IMR-90 (cell line): Measurements from ENCODE around the gene GRPR. TPM values are rescaled to one million over a fixed set of nuclear protein-coding genes. Genes with fewer than 3 reads are reported as not detected.

ENCODE experiments used
- ATAC-seq: fragments of 200-7000 bp; cut with Tn5 transposase; 2 replicates; pipeline ENCODE4 v1.9.1; 2020; ENCODE audit warnings: low read depth, mild to moderate bottlenecking, moderate library complexity
- BruUV-seq: library from RNA; stranded (reverse); fragments of 400-500 nt; replicated peaks from 2 replicates; lab custom pipeline; 2021; lab: Mats Ljungman, UMichigan
- CTCF ChIA-PET: fragments of 300-600 bp; formaldehyde crosslinking; extraction: SDS; loops from one replicate; lab custom pipeline; 2021; ENCODE audit warnings: antibody characterized with exemption; lab: Yijun Ruan, JAX
- POLR2A ChIA-PET: fragments of 300-600 bp; sonication (Branson Sonifier 250); formaldehyde crosslinking; loops from one replicate; lab custom pipeline; 2022; ENCODE audit warnings: antibody characterized with exemption; ENCODE audit not compliant: unreplicated experiment; lab: Charles Lee
- DNase-seq: peaks from one replicate; pipeline ENCODE4 v3.0.0; 2013
- H2AFZ ChIP-seq: replicated peaks from 2 replicates; pipeline ENCODE3; 2013; ENCODE audit warnings: low read length, mild to moderate bottlenecking; ENCODE audit not compliant: poor library complexity
- H2AK5ac ChIP-seq: 2 replicates; pipeline ENCODE4 v1.6.1; 2013; ENCODE audit warnings: low read depth, low read length, inconsistent platforms
- H2AK9ac ChIP-seq: replicated peaks from 2 replicates; pipeline ENCODE3; 2013; ENCODE audit warnings: mild to moderate bottlenecking, low read depth, low read length, moderate library complexity; ENCODE audit not compliant: poor library complexity
- H2BK120ac ChIP-seq: 2 replicates; pipeline ENCODE4 v1.6.1; 2013; ENCODE audit warnings: low read depth, low read length, inconsistent platforms
- H2BK15ac ChIP-seq: 3 replicates; pipeline ENCODE4 v1.6.1; 2013; ENCODE audit warnings: low read depth, low read length, inconsistent platforms
- H2BK20ac ChIP-seq: 2 replicates; pipeline ENCODE4 v1.6.1; 2013; ENCODE audit warnings: low read depth, mild to moderate bottlenecking, inconsistent platforms, low read length, moderate library complexity
- H2BK5ac ChIP-seq: 2 replicates; pipeline ENCODE4 v1.6.1; 2013; ENCODE audit warnings: mild to moderate bottlenecking, low read depth, low read length, inconsistent platforms; ENCODE audit not compliant: poor library complexity, severe bottlenecking
- H3K14ac ChIP-seq: replicated peaks from 2 replicates; pipeline ENCODE4 v1.6.1; 2013; ENCODE audit warnings: low read depth, low read length, inconsistent platforms
- H3K18ac ChIP-seq: 2 replicates; pipeline ENCODE4 v1.6.1; 2013; ENCODE audit warnings: low read depth, low read length, control low read depth
- H3K23ac ChIP-seq: 2 replicates; pipeline ENCODE4 v1.6.1; 2013; ENCODE audit warnings: low read depth, low read length, inconsistent platforms
- H3K27ac ChIP-seq: 2 replicates; pipeline ENCODE4 v1.5.1; 2013; ENCODE audit warnings: mild to moderate bottlenecking, control low read depth, low read length; ENCODE audit not compliant: insufficient read depth
- H3K27me3 ChIP-seq: 2 replicates; pipeline ENCODE4 v1.6.1; 2013; ENCODE audit warnings: low read length; ENCODE audit not compliant: control insufficient read depth, insufficient read depth
- H3K36me3 ChIP-seq: 2 replicates; pipeline ENCODE4 v1.6.1; 2013; ENCODE audit warnings: low read length, mixed read lengths; ENCODE audit not compliant: control insufficient read depth, insufficient read depth
- H3K4ac ChIP-seq: 2 replicates; pipeline ENCODE4 v1.6.1; 2013; ENCODE audit warnings: low read depth, low read length, inconsistent platforms
- H3K4me1 ChIP-seq: 2 replicates; pipeline ENCODE4 v1.6.1; 2013; ENCODE audit warnings: low read length, mixed read lengths; ENCODE audit not compliant: control insufficient read depth, insufficient read depth
- H3K4me2 ChIP-seq: 2 replicates; pipeline ENCODE4 v1.6.1; 2013; ENCODE audit warnings: low read depth, mild to moderate bottlenecking, control low read depth, low read length, moderate library complexity
- H3K4me3 ChIP-seq: 2 replicates; pipeline ENCODE4 v1.5.1; 2013; ENCODE audit warnings: low read depth, mild to moderate bottlenecking, control low read depth, low read length, moderate library complexity; ENCODE audit not compliant: insufficient read depth
- H3K56ac ChIP-seq: 2 replicates; pipeline ENCODE4 v1.6.1; 2013; ENCODE audit warnings: low read length, inconsistent platforms; ENCODE audit not compliant: insufficient read depth; ENCODE audit errors: extremely low read depth
- H3K79me1 ChIP-seq, 2 experiments: 2 replicates each; pipeline ENCODE4 v1.6.1; 2013; ENCODE audit warnings: low read length in 2 of 2, inconsistent platforms in 1 of 2, low read depth in 1 of 2
- H3K9ac ChIP-seq: 2 replicates; pipeline ENCODE4 v1.6.1; 2013; ENCODE audit warnings: low read depth, low read length, control low read depth
- H3K9me1 ChIP-seq: 2 replicates; pipeline ENCODE4 v1.6.1; 2013; ENCODE audit warnings: low read length, inconsistent platforms; ENCODE audit not compliant: insufficient read depth
- H3K9me3 ChIP-seq: 2 replicates; pipeline ENCODE4 v1.6.1; 2013; ENCODE audit warnings: low read length; ENCODE audit not compliant: control insufficient read depth, insufficient read depth
- H4K20me1 ChIP-seq: 2 replicates; pipeline ENCODE4 v1.6.1; 2013; ENCODE audit warnings: low read length, inconsistent platforms; ENCODE audit not compliant: insufficient read depth
- H4K5ac ChIP-seq: 2 replicates; pipeline ENCODE4 v1.6.1; 2013; ENCODE audit warnings: mild to moderate bottlenecking, low read depth, low read length, control low read depth
- H4K8ac ChIP-seq, 2 experiments: 2 replicates each; pipeline ENCODE4 v1.6.1; 2013; ENCODE audit warnings: low read depth in 2 of 2, low read length in 2 of 2, control low read depth in 1 of 2, inconsistent platforms in 1 of 2
- H4K91ac ChIP-seq: 2 replicates; pipeline ENCODE4 v1.6.1; 2013; ENCODE audit warnings: low read depth, low read length, inconsistent platforms; ENCODE audit not compliant: insufficient read depth
- CEBPB ChIP-seq: IDR thresholded peaks from 2 replicates; pipeline ENCODE4 v1.6.1; 2012; ENCODE audit warnings: low read depth, low read length, improper control_type of control experiment
- CHD1 ChIP-seq: IDR thresholded peaks from 2 replicates; pipeline ENCODE4 v1.6.1; 2012; ENCODE audit warnings: low read depth, low read length, improper control_type of control experiment
- ELK1 ChIP-seq: fragments of 150-350 bp; IDR thresholded peaks from 2 replicates; pipeline ENCODE4 v1.6.1; 2016; ENCODE audit warnings: low read depth, mild to moderate bottlenecking, low read length, moderate library complexity, borderline replicate concordance
- FOS ChIP-seq: fragments of 150-350 bp; IDR thresholded peaks from 2 replicates; pipeline ENCODE4 v1.6.1; 2016; ENCODE audit warnings: low read depth, low read length
- MAFK ChIP-seq: IDR thresholded peaks from 2 replicates; pipeline ENCODE4 v1.6.1; 2012; ENCODE audit warnings: low read depth, low read length, improper control_type of control experiment
- MAZ ChIP-seq: IDR thresholded peaks from 2 replicates; pipeline ENCODE4 v1.6.1; 2012; ENCODE audit warnings: low read depth, mild to moderate bottlenecking, low read length, improper control_type of control experiment, moderate library complexity, borderline replicate concordance
- POLR2A ChIP-seq: IDR thresholded peaks from 2 replicates; pipeline ENCODE4 v1.6.1; 2012; ENCODE audit warnings: mild to moderate bottlenecking, low read depth, low read length
- RCOR1 ChIP-seq: IDR thresholded peaks from 2 replicates; pipeline ENCODE4 v1.6.1; 2012; ENCODE audit warnings: mild to moderate bottlenecking, low read length, improper control_type of control experiment; ENCODE audit not compliant: insufficient replicate concordance
- SMC3 ChIP-seq: fragments of 150-350 bp; IDR thresholded peaks from 2 replicates; pipeline ENCODE4 v1.6.1; 2016; ENCODE audit warnings: low read depth, mild to moderate bottlenecking, antibody characterized with exemption, low read length, moderate library complexity
- USF2 ChIP-seq: fragments of 150-350 bp; IDR thresholded peaks from 2 replicates; pipeline ENCODE4 v1.6.1; 2017; ENCODE audit warnings: mild to moderate bottlenecking, antibody characterized with exemption, low read length, low read depth
- WGBS, 2 experiments: methylation state at CpG; one replicate each; pipeline versions ENCODE4 v1.1.5 to v1.1.7; 2013; ENCODE audit warnings: missing lambda C conversion rate in 2 of 2; ENCODE audit not compliant: insufficient read length in 1 of 2; ENCODE audit errors: extremely low coverage in 2 of 2; 5-methylcytosine and 5-hydroxymethylcytosine counted together
- dilution Hi-C: fragments of 300-500 bp; cut with HindIII; formaldehyde crosslinking; loops from one replicate; pipeline ENCODE4 v1.14.3; 2018; ENCODE audit warnings: low sequenced_read_pairs; ENCODE audit not compliant: unreplicated experiment
- in situ Hi-C: fragments of 300-500 bp; cut with MboI; formaldehyde crosslinking; loops from 3 replicates; pipeline ENCODE4 v1.14.3; 2019; ENCODE audit warnings: low sequenced_read_pairs, inconsistent platforms, mixed read lengths
- intact Hi-C: fragments of 100-400 bp; cut with micrococcal nuclease; formaldehyde crosslinking; loops from 2 replicates; pipeline ENCODE4 v1.10.0; 2022
- polyA plus RNA-seq, 3 experiments: library from polyadenylated mRNA; depleted of rRNA; stranded (reverse); fragments of >200 nt; gene quantifications; 2 replicates each; pipeline ENCODE4 v1.2.3, GENCODE V29; 2012; ENCODE audit warnings: low replicate concordance in 1 of 3
- total RNA-seq: library from RNA; depleted of rRNA; stranded (reverse); fragments of >200 nt; gene quantifications from 2 replicates; pipeline ENCODE4 v1.2.3, GENCODE V29; 2012

GRPR gene
- total and polyA plus RNA-seq, 2 of the 4 experiments (the other 2 are of a cell fraction), result 9.2 to 13.6 TPM

GRCh38 chrX:16113978-16114565 is 9.3 kb upstream of the GRPR start:
- no peak overlapping the region for H2BK120ac ChIP-seq
- H3K36me3 ChIP-seq, result no peaks in the 10 kb centered on the region
- H3K14ac ChIP-seq, result no peak overlapping the region
- intact Hi-C loops (no loop called here), in situ Hi-C loops (no loop called here), dilution Hi-C loops (no loop called here)
- no peak for DNase-seq
- no peak overlapping the region for H3K23ac ChIP-seq
- H2AK5ac ChIP-seq, result no peak overlapping the region
- H2BK5ac ChIP-seq, result no peak overlapping the region
- H3K27me3 ChIP-seq, result 0 out of 2 replicates have a peak, but pooled peaks cover 2% of the 10 kb centered on the region
- H2AK9ac ChIP-seq, result no peak overlapping the region
- no peaks in the 10 kb centered on the region for H3K79me1 ChIP-seq
- no peak overlapping the region for H2BK20ac ChIP-seq
- H3K4me1 ChIP-seq, result peaks cover 2% of the 10 kb centered on the region
- no peaks in the 10 kb centered on the region for H4K20me1 ChIP-seq
- CTCF ChIA-PET, result interaction anchor here (0.6 to 1.2 kb wide), 2 partner anchors 9 to 330 kb away, joined by 3 read pairs; partner anchors contain the start of gene GRPR
- POLR2A ChIA-PET, result interaction anchor here (0.6 kb wide), 1 partner anchor 371 kb away, joined by 3 read pairs; no protein-coding TSS in a partner anchor
- no CpG with 5 or more reads among the region's 1 CpG for WGBS, 2 experiments
- H4K8ac ChIP-seq, result no peak overlapping the region
- no peak overlapping the region for H3K4me2 ChIP-seq
- peak overlapping the region; percentile 8; the same call in 1 of the 2 replicates for H3K18ac ChIP-seq
- no peak for ATAC-seq
- TF ChIP-seq SMC3, result no peak
- TF ChIP-seq ELK1, result no peak
- no peak for TF ChIP-seq CHD1
- TF ChIP-seq FOS, result no peak
- TF ChIP-seq USF2, result no peak
- TF ChIP-seq MAFK, result no peak
- TF ChIP-seq POLR2A, result no peak
- TF ChIP-seq RCOR1, result no peak
- TF ChIP-seq MAZ, result no peak
- no peak for TF ChIP-seq CEBPB
- H2BK15ac ChIP-seq, result no peak overlapping the region
- no peak overlapping the region for H3K56ac ChIP-seq
- no peaks in the 10 kb centered on the region for H3K9me1 ChIP-seq
- no peak overlapping the region for H3K9ac ChIP-seq
- no TSS peak for BruUV-seq
- H3K9me3 ChIP-seq, result no peaks in the 10 kb centered on the region
- no peak overlapping the region for H2AFZ ChIP-seq
- no peak overlapping the region for H3K4me3 ChIP-seq
- H4K5ac ChIP-seq, result no peak overlapping the region
- H3K4ac ChIP-seq, result no peak overlapping the region
- H4K91ac ChIP-seq, result no peak overlapping the region
- H3K27ac ChIP-seq, result no peak overlapping the region
